HG03378 (cell line): Measurements from ENCODE around the gene FGF11.
"Not testable (repeated sequence)": the region's sequence is repeated elsewhere in the genome, so short reads cannot be mapped to it uniquely, and the experiment has no call there.

Source experiments
- ATAC-seq: cut with Tn5 transposase; IDR thresholded peaks from one replicate; pipeline ENCODE4 v1.9.1; 2021; ENCODE audit warnings: mild to moderate bottlenecking, moderate library complexity; ENCODE audit not compliant: unreplicated experiment

FGF11 gene

GRCh38 chr17:7460850-7461660 is 21.7 kb downstream of the FGF11 start:
- no peak for ATAC-seq

GRCh38 chr17:7462474-7463371 is 23.4 kb downstream of the FGF11 start:
- ATAC-seq = no peak

- no peak for ATAC-seq
These were observed 24.1 kb downstream of the FGF11 start for GRCh38 chr17:7463372-7463846.

DNA sequence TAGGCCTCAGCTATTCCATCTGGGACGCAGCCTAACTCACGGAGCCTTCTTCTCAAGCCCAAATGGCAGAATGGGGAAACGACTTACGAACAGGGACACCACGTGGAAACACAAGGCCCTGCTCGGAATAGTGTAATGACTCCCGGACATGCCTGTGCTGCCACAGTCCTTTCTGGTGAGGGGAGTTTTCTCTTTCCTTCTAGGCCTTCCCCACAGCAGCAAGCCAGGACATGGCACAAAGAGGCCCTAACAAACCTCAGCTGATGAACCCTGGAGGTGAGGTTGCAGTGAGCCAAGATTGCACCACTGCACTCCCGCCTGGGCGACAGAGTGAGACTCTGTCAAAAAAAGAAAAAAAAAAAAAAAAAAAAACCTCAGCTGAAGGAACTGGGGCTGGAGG is 24.8 kb downstream of the FGF11 start:
- ATAC-seq = no peak

DNA sequence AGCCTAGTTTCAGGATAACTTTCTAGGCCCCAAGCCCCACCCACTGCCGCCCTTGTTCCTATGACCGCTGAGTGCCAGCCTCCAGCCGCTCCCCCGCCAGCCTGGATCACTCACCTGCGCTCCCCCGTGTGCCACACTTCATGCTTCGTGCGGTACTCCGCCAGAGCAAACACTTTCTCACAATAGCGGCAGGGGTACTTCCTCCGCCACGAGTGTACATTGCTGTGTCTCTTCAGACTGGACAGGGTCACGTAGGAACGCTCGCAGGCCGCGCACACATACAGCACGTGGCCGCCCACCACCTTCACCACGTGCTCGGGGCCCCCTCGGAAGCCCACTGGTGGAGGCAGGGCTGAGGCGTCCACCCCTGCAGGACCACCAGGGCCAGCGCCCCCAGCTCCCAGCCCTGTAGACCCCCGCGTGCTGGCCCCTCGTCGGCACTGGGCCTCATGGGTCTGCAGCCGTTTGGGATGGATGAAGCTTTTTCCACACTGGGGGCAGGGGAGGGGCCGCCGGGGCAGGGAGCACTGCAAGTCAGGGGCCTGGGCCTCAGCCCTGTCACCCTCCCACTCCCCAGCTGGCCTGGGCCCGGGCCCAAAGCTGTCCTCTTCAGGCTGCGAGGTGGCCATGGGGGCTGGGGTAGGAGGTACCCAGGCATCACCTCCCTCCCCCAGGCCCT is 26.4 kb downstream of the FGF11 start:
- ATAC-seq = no peak

- ATAC-seq = no peak
These were observed 27.0 kb downstream of the FGF11 start for GRCh38 chr17:7466318-7466638.

GRCh38 chr17:7466639-7467341 is 27.5 kb downstream of the FGF11 start:
- no peak for ATAC-seq

DNA sequence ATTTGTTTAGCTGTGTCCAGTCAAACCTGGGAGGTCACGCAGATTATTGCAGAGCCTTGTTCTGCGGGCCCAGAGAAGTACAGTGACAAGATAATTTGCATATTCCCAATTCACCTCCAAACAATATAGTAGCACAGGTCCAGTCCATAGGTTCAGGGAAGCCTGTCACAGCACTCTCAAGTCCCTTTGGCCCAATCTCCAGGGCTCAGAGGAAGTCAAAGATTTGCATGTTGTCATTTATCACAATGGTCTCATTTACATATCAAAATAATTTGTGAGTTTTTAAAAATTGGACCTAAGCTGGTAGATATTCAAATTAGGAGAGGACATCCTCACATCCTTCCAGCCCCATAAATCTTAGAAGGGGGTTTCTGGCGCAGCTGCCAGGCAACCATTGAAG is 28.2 kb downstream of the FGF11 start:
- ATAC-seq = no peak

GRCh38 chr17:7468290-7468689 is 29.0 kb downstream of the FGF11 start:
- no peak for ATAC-seq

DNA sequence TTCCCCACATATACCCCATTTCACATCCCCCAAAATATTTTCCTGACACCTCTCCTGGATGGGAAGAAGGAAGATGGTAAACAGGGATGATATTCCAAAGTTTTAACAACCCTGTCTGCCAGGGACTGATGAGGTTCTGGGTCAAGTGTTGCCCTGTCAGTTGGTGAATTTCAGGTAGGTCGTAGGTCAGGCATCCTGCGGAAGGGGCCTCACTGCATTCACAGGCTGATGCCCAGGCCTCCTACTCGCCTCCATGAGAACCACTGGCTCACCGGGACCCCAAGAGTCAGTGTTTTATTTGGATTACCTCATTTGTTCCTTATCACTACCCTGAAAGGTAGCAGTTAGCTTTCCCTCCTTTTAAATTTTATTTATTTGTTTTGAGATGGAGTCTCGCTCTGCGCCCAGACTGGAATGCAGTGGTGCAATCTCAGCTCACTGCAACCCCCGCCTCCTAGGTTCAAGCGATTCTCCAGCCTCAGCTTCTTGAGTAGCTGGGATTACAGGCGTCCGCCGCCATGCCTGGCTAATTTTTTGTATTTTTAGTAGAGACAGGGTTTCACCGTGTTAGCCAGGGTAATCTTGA is 29.6 kb downstream of the FGF11 start:
- no peak for ATAC-seq

- not testable (repeated sequence) for ATAC-seq
These were observed 30.5 kb downstream of the FGF11 start for GRCh38 chr17:7469843-7470242.

- not testable (repeated sequence) for ATAC-seq
These were observed 31.2 kb downstream of the FGF11 start for GRCh38 chr17:7470457-7470973.

- ATAC-seq = no peak
These were observed 32.4 kb downstream of the FGF11 start for GRCh38 chr17:7471729-7472128.

DNA sequence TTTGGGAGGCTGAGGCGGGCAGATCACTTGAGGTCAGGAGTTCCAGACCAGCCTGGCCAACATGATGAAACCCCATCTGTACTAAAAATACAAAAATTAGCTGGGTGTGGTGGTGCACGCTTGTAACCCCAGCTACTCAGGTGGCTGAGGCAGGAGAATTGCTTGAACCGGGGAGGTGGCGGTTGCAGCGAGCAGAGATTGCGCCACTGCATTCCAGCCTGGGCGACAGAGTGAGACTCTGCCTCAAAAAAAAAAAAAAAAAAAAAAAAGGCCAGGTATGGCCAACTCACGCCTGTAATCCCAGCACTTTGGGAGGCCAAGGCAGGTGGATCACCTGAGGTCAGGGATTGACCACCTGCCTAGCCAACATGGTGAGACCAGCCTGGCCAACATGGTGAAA is 35.5 kb downstream of the FGF11 start:
- not testable (repeated sequence) for ATAC-seq

DNA sequence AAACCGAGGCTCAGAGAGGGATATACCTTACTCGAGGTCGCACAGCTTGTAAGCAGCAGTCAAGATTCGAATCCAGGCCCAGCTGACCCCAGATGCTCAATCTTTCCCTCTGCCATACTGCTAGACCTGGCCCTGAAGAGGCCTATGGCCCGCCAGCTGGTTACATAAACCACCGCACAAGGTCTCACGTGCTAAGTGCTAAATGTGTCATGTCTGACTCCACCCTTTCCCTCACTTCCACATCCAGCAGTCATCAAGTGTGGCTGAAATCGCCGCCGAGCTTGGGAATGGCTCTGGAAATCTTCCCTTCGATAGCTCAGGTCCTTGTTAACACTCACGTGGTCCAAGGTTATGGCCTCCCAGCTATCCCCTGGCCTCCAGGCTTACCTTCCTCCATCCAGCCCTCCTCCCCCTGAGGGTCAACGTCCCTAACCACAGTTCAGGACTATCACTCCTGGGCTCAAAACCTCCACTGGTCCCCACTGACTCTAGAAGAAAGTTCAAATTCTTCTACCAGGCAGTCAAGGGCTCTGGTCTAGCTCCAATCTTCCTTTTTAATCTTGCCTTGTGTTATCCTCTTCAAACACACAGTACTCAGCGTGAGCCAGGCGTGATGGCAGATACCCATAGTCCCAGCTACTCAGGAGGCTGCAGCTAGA is 36.6 kb downstream of the FGF11 start:
- no peak for ATAC-seq

DNA sequence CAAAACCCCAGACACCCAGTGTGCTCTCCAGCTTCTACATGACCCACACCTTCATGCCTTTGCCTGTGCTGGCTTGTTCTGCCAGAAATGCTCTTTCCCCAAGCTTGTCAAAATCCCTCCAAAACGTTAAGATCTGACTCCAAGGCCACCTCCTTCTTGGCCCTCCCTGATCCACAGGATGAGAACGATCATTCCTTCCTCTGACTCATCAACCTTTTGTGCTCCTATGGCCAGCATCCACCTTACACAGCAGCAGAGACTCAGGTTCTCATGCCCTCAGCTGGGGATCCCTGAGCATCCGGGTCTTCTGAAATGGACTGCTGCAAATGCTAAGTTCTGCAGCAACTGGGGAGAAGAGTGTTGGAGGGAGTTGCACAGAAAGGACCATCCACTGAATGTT is 37.2 kb downstream of the FGF11 start:
- no peak for ATAC-seq

DNA sequence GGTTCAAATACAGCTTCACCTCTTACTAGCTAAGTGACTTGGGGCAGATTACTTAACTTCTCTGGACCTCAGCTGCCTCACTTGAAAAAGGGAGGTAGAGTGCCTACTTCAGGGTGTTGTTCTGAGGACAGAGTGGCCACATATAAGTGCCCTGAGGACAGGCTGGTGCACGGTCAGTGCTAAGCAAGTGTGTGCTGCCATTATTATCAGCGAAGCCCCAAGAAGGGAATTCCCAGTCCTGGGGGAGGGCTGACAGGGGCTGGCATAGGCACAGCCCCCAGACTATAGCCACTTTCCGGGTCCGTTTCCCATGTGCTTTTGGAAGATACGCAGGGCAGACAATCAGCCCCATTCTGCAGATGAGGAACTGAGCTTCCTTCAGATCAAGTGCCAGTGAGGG is 37.6 kb downstream of the FGF11 start:
- ATAC-seq = no peak

DNA sequence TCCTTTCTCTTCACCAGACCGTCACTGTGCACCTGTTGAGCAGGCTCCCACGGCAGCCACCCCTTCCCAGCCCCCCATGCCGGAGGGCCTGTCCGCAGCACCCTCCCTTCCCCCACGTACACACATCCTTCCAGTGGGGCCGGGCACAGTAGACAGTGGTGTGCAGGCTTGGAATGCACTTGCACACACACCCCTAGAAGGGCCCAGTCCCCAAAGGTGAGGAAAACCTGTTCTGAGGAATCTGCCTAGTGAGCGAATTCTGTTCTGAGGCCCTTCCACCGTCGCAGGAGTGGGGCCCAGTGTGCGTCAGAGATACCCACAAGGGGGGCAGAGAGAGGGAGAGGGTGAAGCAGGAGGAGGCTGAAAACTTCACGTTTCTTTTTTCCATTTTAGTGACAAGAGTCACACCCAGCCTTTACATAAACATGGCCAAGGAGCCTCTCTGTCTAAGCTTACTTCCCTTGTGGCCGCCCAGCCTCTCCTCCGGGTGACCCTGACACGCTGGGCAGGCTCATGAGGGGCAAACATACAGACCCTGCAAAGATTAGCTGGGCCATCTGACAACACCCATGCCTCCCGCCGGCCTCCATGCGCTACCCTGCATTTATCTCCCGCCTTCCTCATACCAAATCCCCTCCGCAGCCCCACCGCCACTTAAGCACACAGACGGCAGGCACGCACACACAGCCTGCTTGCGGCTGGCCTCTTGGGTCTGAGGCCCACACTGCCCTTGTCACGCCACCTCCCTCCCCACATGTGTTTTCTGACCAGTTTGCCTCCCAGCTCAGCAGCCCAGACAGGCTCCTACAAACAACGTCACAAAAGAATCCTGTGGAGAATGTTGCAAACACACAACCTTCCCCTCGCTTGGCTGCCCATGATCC is 38.3 kb downstream of the FGF11 start:
- no peak for ATAC-seq
